Smooth muscle cell of the coronary artery (primary cell): ENCODE measurements around the gene PSMA7. TPM values are rescaled to one million over a fixed set of nuclear protein-coding genes. Genes with fewer than 3 reads are reported as not detected.

Source experiments
- total RNA-seq: library from RNA; depleted of rRNA; stranded (reverse); fragments of >200 nt; gene quantifications from 2 replicates; pipeline ENCODE4 v1.2.3, GENCODE V29; 2014; ENCODE audit warnings: low replicate concordance

Gene PSMA7
- total RNA-seq = 465 and 472 TPM in 2 replicates

DNA sequence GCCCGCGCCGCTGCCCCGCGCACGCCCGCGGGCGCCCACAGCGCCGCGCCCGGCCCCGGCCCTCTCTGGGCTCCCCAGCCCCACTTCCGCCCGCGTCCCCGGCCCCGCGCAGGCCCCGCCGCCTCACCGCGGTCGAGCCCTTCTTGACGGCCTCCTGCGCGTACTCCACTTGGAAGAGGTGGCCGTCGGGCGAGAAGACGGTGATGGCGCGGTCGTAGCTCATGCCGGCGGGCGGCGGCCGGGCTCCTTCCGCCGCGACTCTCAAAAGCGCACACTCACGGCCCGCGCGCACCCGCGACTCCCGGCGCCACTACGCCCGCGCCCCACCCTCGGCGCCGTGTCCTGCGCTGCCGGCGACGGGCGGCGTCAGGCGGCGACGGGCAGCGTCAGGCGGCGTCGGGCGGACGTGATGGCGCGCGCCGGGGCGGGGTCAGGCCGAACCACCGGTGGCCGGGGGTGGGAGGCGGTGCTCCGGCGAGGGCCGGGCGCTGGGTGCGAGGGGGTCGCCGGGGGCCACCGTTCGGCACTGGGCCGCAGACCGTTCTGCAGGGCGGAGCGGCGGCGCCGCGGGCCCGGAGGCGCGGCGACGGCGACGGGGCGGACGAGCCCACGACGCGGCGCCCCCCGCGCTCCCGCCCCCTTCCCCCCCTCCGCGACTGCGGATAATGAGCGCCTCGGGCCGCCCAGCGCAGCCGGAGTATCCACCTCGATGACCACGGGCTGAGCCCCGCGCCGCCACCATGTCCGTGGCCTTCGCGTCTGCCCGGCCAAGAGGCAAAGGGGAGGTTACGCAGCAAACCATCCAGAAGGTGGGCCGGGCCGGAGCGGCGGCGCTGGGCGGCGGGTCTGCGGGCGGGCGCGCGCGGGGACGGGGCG lies at the start of gene PSMA7, which contains the start of gene SS18L1:
Gene PSMA7 (minus strand): TSS at position 314 of the 876 bp plus-strand sequence. CDS start 91 bp downstream, at position 223.
Gene SS18L1 (plus strand): TSS at position 689 of the 876 bp plus-strand sequence. CDS start 52 bp downstream, at position 741.

DNA sequence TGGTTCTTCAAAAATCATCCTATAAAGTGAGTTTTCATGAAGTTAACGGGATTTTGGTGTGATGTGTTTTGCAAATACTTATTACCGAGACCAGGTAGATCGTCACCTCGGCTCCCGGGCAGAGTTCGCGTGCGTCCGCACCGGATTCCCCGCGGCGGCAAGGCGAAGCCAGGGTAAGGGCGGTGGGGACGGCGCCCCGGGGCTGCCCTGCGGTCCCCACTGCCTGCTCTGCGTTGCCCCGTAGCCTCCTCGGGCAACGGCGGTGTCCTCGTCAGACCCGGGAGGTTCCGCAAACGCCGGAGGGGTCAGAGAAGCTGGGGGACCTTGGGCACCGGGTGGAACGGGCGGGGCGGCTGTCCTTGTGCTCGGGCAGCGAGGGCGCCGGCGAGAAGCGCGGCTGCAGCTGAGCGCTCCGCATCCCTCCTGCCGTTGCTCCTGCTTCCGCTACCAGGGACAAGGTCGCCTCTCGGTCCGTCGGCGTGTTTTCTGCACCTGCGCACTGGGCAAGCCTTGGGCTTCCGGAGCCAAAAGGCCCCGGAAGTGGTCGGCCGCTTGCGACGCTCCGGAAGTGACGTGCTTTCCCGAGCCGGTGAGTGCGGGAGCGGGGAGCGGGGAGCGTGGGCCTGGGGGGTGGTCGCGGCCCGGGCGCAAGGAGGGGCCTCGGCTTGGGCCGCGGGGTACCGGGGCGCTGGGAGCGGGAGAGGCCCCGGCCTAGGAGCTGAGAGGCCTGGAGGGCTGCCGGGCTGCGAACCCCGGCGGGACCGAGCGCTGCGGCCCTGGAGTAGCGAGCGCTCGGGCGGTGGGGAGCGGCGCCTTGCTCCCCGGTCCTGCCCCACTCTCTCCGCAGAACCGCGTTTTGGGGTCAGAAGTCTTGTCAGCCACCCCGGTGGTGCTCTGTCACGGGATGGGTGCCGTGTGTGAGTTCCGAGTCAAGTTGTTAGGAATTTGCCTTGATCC lies 39.6 kb upstream of the PSMA7 start, which contains the start of gene MTG2:
Gene MTG2 (plus strand): TSS at position 560 of the 957 bp plus-strand sequence. CDS start 10,393 bp downstream, outside the sequence.

DNA sequence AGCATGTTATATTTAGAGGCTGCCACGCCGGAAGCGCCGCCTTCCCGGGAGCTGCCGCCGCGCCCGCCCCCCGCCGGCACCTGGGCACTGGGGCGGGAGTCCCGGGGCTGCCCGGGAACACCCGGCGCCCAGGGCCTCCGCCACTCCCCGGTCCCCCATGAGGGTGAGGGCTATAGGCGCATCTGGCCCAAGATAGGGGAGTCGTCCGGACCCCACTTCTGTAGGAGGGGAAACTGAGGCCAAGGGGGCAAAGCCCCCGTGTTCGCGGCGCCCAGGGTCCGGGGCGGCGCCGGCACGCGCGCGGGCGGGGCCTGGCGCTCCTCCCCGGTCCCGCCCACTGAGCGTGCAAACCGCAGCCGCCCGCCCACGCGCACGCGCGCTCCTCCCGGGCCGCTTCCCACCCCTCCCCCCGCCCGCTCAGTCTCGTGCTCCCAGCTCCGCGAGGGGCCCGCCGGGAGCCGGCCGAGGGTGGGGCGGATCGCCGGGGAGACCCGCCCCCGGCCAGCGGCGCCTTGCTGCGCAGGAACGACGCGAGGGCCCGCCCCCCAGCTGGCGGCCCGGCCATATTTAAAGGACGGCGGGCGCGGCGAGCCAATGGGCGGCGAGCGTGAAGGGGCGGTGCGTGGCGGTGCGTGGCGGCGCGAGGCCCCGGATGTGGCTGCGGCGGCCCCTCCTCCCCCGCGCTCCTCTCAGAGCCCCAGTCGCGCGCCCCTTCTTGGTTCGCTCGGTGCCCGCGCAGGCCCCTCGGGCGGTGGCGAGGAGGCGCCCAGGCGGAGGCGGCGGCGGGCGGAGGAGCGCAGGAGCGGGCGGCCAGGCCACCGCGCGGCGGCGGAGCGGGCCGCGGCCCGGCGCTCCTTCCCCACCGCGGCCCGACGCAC lies 21.2 kb downstream of the PSMA7 start, which contains the start of gene LSM14B:
Gene LSM14B (plus strand): TSS at position 700 of the 878 bp plus-strand sequence. CDS start 192 bp downstream, outside the sequence.

Other genes starting within 250 kb of the PSMA7 start
- gene TAF4, start 77.5 kb downstream of the PSMA7 start, total RNA-seq = 2.1 and 2.4 TPM in 2 replicates
- 40.6 and 50.3 TPM in 2 replicates for gene LSM14B, start 20.9 kb downstream of the PSMA7 start, total RNA-seq
- gene SS18L1, start 375 bp upstream of the PSMA7 start, total RNA-seq = 11.0 and 21.2 TPM in 2 replicates
- gene MTG2, start 39.6 kb upstream of the PSMA7 start, total RNA-seq = 18.3 and 22.2 TPM in 2 replicates
- not detected in 2 replicates for gene HRH3, start 76.9 kb upstream of the PSMA7 start, total RNA-seq
- gene OSBPL2, start 95.1 kb upstream of the PSMA7 start, total RNA-seq = 33.2 and 38.6 TPM in 2 replicates
- 51.1 and 93.3 TPM in 2 replicates for gene ADRM1, start 159.6 kb upstream of the PSMA7 start, total RNA-seq
- gene LAMA5, start 223.9 kb upstream of the PSMA7 start, total RNA-seq = 8.1 and 63.7 TPM in 2 replicates
- 1,874 and 4,029 TPM in 2 replicates for gene RPS21, start 243.7 kb upstream of the PSMA7 start, total RNA-seq